ENCODE measurements around the gene MACROD1. TPM values are rescaled to one million over a fixed set of nuclear protein-coding genes. Genes with fewer than 3 reads are reported as not detected.
"Not testable (repeated sequence)": the region's sequence is repeated elsewhere in the genome, so short reads cannot be mapped to it uniquely, and the experiment has no call there.

The MACROD1 gene
- total RNA-seq, 1 donor from 2014 or later: 19.3 TPM

DNA sequence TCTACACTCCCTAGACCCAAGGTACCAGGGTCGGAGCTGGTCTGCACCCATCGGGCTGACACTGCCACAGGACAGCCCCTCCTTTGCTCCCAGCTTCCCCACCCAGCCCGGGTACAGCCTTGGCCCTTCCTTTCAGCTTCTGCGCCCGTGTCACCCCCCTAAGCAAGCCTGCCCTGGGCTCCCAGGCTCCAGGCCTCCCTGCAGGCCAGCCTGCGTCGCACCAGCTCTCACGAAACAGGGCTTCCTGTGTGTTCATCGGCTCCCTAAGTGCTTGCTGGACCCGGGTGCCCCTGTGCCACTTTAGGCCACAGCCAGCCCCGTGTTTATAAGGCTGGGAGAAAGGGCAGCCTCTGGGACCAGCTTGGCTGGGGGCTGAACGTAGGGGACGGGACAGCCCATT lies 109.1 kb downstream of the MACROD1 start:
- DNase-seq (ENCODE audit: low spot score): no peak

GRCh38 chr11:64056213-64056785 lies 109.6 kb downstream of the MACROD1 start:
- no peak for DNase-seq (ENCODE audit: low spot score)

DNA sequence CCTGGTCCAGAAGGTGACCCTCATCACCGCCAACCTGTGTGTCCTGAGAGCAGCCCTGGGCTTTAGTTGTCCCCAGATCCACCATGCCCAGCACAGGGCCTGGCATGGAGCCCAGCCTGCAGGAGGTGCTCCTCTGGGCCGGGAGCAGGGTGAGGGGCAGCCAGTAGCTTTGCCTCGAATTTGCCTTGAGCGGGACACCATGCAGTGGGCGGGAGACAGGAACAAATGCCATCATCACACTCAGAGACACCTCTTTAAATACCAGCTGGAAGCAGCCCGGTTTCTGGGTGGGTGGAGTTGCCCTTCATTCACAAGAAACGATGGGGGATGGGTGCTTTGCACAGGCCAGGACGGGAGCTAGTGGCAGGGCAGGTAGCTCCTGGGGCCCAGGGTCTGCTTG lies 110.8 kb downstream of the MACROD1 start:
- no peak for DNase-seq (ENCODE audit: low spot score)

DNA sequence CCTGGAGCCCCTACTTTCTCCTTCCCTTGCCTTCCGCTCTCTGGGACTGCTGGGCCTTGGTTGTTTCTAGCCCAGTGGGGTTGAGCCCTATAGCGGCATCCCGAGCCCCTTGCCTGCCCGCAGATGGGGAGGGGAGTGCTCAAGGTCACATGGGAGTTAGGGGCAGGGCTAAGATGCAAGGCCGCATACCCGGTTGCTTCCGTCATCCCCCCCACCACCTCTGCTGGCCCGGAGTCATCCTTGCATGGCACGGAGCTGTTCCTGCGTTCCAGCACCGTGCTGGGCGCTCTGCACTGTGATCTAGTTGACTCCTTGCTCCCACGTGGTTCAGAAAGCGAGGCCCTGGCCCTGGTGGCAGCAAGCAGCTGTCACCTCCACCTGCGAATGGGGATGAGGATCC lies 112.2 kb downstream of the MACROD1 start:
- DNase-seq (ENCODE audit: low spot score): no peak

DNA sequence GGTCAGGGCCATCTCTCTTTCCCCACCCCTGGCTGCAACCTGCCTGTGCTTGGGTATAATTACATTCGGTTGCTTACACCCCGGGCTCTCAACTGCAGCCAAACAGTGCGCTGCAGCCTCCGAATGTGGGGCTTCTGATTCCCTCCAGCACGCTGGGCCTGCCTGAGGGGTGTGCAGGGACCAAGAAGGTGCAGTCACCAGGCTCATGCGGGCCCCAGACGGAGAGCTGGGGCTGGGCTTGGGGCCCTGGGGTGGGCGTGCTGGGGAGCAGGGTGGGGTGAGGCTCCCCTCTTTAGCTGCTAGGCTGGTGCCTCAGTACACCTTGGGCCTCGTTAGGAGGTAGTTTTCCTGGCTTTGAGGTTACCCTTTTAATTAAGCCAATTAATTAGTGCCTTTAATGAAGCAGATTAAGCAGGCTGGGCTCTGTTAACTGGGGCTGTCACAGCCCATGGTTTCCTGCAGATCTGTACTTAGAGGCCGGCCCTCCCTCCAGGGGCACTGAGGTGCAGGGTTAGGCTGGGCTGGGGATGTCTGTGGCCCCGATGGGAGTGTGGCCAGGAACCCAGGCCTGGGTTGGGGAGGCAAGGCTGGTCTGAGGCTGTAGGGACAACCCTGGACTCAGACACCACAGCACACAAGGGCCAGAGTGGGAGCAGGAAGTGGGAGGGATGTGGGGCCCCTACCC lies 112.8 kb downstream of the MACROD1 start:
- no peak for DNase-seq (ENCODE audit: low spot score)

DNA sequence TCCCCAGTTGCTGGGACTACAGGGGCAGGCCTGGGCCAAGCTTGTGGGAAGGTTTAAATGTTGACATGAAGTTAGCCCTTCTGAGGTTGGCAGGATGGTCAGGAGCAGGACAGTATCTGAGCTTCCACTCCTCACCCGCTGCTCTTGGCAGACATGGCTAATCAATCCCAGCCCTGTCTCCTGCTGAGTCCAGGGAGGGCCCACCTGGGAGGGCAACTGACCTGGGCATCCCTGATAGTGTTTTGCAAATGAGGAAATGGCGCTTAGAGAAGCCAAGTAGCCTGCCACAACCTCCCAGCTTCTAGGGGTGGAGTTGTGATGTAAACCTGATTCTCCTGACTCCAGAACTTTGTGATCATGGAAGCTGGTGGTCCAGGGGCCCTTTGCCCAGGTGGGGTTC lies 113.5 kb downstream of the MACROD1 start:
- no peak for DNase-seq (ENCODE audit: low spot score)

GRCh38 chr11:64051297-64051696 lies 114.6 kb downstream of the MACROD1 start:
- no peak for DNase-seq (ENCODE audit: low spot score)

DNA sequence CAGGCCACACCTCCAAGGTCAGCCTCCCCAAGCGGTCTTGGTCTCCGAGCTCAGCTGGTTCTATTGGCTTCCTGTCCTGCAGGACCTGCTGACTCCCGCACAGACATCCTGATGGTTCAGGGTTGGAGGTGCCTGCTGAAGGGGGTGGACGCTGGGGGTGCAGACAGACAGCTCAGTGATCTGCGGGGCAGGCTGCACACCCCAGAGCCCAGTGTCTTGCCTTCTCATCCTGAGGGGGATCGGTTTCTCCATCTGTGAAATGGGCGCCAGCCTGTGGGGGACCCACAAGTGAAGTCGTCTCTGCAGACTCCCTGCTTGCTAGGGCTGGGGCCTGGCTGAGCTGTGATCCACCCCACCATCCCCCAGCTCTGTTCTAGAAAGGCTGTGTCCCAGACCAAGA lies 116.4 kb downstream of the MACROD1 start:
- DNase-seq (ENCODE audit: low spot score): no peak

- no peak for DNase-seq (ENCODE audit: low spot score)
Observed at GRCh38 chr11:64048042-64048854, 117.7 kb downstream of the MACROD1 start.

DNA sequence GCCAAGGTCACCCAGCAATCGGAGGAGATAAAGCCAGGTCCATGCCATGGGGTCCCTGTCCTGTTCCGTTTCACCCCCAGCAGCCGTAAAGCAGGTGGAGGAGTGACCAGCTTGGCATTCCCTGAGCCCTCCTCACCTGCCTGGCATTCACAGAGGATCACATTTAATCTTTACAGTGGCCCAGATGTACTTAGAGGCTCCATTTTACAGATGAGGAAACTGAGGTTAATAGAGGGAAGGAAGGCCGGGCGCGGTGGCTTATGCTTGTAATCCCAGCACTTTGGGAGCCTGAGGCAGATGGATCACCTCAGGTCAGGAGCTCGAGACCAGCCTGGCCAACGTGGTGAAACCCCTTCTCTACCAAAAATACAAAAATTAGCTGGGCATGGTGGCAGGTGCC lies 118.5 kb downstream of the MACROD1 start:
- DNase-seq (ENCODE audit: low spot score): not testable (repeated sequence)

DNA sequence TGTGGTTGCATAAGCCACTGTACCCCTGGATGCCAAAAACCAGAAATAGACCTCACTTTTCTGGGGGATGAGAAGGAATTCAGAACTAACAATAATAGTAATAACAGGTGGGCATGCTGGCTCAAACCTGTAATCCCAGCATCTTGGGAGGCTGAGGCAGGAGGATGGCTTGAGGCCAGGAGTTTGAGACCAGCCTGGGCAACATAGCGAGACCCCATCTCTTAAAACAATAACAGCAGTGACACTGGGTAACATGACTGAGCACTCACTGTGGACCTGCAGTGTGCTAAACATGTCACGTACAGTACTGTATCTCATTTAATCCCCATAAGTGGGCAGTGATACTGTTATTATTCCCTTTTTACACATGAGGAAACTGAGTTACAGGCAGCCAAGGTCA lies 120.2 kb downstream of the MACROD1 start:
- DNase-seq (ENCODE audit: low spot score): no peak

DNA sequence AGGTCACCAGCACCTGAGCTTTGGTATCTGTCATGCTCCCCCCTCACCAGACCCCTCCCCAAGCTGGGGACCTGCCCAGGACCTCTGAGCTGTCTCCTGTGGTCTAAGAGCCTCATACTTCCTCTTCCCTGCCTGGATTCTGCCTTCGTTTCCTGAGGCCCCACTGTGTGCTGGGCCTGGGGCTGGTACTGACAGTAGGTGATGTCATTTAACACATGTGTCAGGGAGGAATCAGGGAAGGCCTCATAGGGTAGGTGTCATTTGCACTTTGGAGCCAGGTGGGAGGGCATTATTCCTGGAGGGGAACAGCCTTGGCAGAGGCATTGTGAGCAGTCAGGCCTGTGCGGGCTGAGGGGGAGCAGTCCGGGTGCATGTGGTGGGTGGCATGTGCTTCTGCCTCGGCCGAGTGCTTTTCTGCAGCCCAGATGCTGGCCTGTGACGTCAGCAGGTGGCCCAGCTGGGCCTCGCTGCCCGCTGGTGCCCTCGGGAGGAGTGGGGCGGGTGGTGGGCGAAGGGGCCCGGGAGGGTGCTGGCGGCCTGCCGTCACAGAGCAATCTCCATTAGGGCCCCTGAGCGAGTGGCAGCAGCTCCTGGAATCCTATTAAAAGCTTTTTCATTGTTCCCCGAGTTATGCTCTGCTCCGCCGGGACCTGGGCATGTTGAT lies 121.1 kb downstream of the MACROD1 start:
- DNase-seq (ENCODE audit: low spot score): no peak

GRCh38 chr11:64043545-64043944 lies 122.4 kb downstream of the MACROD1 start:
- DNase-seq (ENCODE audit: low spot score): no peak

DNA sequence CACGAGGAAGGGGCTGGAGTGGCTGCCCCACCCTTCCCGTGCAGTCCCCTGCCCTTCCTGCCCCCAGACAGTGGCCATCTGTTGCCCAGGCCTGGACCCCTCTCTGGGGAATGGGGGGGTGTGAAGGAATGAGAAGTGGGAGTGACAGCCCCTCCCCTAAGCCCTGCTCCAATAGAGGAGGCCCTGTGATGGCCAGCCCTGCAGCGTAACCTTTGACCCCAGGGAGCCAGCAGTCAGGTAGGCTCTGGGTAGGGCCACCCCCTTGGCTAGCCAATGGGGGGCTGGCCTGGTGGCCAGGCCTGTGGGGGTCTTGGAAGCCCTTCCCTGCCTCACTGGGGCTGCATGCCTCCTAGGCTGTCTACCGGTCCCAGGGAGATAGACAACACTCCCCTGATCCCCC lies 123.6 kb downstream of the MACROD1 start:
- DNase-seq (ENCODE audit: low spot score): no peak

DNA sequence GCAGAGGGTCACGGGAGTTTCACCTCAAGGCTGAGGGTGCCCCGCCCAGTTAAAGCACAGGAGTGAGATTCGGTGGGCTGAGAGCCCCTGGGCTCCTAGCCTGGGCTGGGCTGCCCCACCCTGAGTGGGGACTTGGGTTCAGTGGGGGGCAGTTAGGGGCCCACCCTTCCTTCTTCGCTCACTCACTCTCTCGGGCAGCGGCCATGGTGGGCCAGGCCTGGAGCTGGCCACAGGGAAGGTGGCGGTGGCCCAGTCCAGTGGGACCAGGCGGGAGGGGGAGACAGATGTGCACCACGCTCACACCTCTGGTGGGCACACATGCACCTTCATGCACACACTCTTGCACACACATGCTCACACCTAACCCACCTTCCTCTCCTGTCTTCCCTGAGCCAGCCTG lies 124.1 kb downstream of the MACROD1 start:
- DNase-seq (ENCODE audit: low spot score): no peak

DNA sequence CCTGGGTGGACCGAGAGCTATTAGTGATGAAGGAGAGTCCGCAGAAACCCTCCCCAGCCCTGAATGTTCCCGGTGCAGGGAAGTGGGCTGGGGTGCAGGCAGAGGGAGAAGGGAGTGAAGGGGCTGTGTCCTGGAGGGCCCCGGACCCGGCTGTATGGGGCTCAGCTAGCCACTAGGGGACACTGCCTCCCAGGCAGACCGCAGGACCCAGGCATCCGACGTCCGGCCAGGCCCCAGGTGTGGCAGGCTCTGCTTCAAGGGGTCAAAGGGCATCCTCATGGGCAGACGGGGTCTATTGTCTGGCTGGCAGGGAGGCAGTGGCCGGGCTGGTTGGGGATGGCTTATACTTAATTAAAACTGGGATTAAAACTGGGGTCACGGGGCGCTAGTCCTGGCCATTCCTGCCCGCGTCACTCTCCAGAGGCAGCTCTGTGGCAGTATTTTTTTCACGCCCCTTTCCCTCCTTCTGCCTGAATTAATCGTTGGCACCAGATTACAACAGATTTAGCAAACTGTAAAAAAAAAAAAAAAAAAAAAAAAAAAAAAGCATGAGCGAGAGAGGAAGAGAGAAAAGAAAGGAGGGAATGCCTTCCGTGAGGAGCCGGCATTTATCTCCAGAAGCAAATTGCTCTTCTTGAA lies 125.1 kb downstream of the MACROD1 start:
- peak; percentile 14 for DNase-seq (ENCODE audit: low spot score)

GRCh38 chr11:64039012-64039665 lies 126.8 kb downstream of the MACROD1 start:
- no peak for DNase-seq (ENCODE audit: low spot score)

DNA sequence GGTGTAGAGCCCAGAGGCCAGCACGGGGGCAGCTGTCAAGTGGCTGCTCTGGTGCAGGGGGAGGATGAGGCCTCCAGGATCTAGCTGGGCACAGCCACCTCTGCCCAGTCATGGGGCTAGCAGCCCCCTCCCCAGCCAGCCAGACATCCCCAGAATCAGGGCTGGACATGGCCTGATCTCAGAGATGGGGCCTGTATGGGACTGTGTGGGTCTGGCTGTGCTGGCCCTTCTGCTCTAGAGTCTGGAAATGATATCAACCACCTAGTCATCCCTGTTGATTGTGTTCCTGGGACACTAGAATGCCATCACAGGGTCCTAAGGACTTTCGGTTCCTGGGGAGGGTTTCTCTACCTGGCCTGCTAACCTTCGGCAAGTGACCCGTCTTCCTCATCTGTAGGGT lies 127.4 kb downstream of the MACROD1 start:
- no peak for DNase-seq (ENCODE audit: low spot score)

- no peak for DNase-seq (ENCODE audit: low spot score)
Observed at GRCh38 chr11:64037027-64037634, 128.8 kb downstream of the MACROD1 start.

DNA sequence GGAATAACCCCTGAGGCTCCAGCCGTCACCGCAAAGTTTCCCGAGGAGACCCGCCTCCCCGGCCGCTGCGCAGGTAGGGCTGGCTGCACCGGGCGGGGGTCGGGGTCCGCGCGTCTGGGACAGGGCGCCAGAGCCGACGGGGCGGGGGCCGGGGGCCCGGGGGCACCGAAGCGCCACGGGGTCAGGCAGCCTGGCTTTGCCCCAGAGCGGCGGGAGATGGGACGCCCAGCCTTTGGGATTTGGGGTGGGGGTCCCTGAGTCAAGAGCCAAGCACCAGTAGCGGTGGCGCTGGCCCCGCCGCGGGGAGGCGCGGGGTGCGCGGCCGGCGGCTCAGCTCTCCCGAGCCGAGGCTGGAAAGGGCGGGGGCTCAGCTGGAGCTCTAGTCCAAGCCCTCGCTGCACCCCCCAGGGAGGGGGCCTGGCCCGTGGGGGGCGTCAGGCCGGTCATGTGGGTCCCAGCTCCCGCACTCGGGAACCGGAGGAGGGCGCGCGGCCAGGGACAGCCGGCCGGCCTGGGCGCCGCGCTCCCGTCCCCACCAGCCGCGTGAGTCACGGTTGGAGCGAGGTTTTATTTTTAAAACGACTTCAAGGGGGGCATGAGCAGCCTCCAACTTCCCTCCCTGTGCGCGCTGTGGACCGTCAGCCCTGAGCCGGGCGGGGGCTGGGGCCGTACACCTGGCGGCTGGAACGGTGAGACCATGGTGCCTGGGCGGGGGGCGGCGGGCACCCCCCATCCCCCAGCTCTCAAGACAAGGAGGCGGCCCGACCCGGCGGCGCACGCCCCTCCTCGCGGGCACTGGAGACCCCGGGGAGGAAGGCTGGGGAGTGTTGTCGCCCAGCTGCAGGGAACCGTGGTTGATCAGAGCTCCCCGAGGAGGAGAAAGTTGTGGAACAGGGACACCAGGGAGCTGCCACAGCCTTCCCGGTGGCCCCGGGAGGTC lies 129.6 kb downstream of the MACROD1 start:
- DNase-seq (ENCODE audit: low spot score): no peak
